ENCODE data around the gene FA2H.
"Not testable (repeated sequence)": the region's sequence is repeated elsewhere in the genome, so short reads cannot be mapped to it uniquely, and the experiment has no call there.

The FA2H gene

DNA sequence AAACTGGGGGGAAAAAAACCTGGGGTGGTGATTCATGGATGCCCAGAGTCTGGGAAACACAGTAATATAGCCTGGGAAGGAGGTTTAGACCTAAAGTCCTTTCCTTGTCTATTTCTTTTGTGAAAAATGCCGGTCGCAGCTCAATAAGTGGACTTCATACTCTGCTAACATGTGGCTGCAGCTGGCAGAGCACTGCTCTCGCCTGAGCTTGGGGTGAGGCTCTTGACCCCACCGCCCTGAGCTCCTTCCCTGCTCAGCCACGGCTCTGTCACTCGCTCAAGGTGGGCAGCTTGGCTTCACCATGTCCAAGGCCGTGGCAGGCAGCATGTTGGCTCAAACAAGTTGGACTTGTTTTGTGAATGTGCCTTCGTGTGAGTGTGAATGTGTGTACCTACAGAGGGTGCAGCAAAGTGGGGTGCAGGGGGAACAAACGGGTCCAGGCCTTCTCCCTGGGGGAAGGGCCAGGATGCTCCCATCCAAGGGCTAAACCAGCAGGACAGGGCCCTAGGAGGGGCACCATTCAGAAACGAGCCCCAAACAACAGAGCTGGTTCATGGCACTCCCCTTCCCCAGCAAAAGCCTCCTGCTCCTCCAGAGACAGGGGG, 4.9 kb downstream of the FA2H start:
- DNase-seq (ENCODE audit: low read depth): no peak

DNA sequence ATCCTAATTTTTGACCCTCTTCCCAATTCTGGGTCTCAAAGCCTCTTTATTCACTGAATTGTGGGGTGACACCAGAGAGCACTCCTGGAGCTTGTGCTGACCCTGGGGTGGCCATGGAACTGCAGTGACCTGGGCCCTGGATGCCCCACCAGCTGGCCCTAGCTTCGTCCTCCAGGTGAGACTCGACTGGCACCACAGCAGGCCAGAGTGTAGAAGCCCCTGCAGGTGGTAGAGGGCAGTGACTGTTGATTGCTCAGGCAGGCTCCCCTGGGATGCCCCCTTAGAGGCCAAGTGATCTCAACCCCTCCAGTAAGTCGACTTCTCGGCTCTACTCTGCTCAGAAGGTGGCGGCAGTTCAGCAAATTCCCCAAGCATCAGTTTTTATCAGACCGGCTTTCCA, 6.4 kb downstream of the FA2H start:
- DNase-seq (ENCODE audit: low read depth): no peak

DNA sequence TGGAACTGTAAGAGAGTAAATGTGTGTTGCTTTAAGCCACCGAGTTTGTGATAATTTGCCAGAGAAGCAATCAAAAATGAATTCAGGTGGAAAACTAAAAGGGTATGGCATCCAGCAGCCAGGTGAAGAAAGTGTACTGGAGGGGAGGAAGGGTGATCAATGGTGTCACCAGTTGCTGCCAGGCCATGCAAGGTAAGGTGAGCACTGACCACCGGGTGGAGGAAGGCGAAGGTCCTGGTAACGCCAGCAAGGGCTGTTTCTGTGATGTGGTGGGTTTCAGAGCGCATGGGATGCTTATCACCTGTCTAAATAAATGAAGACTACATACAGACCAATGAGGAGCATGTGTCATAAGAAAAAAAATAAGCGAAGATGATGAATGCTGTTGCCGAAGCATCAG, 6.9 kb downstream of the FA2H start:
- DNase-seq (ENCODE audit: low read depth): no peak

DNA sequence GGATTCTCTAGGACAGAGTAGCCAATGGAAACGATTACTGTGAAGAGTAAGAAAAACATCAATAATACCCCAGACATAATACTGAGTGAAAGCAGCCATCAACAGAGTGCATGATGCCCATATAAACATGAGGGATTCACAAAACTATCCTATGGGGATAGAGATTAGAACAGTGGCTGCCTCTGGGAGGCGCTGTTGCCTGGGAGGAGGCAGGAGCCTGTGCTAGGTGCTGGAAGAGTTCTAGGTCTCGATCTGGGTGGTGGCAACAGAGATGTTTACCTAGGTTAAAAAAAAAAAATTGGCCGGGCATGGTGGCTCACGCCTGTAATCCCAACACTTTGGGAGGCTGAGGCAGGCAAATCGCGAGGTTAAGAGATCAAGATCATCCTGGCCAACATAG, 7.9 kb downstream of the FA2H start:
- no peak for DNase-seq (ENCODE audit: low read depth)

DNA sequence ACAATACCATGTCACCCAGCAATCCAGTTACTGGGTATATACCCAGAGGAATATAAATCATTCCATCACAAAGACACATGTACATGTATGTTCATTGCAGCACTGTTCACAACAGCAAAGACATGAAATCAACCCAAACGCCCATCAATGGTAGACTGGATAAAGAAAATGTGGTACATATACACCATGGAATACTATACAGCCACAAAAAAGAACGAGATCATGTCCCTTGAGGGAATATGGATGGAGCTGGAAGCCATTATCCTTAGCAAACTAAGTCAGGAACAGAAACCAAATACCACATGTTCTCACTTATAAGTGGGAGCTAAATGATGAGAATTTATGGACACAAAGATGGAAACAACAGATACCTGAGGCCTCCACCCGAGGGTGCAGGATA, 10.4 kb downstream of the FA2H start:
- not testable (repeated sequence) for DNase-seq (ENCODE audit: low read depth)

DNA sequence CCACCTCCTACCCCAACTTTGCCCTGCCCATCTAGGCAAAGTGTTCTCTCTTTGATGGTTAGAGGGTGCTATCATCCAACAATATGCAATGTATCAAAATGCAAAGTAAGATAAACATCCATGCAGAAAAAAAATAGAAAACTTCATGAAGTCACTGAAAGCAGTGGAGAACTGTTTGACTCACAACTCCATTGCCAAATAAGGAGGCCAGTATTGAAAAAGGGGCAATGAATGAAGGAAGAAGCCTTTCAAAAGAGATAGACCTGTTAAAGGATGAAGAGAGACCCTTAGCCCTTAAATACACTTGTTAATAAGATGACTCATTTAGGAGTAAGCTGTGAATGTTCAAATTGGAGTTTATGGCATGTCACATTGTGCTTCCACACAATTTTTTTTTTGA, 13.0 kb downstream of the FA2H start:
- DNase-seq (ENCODE audit: low read depth): no peak

DNA sequence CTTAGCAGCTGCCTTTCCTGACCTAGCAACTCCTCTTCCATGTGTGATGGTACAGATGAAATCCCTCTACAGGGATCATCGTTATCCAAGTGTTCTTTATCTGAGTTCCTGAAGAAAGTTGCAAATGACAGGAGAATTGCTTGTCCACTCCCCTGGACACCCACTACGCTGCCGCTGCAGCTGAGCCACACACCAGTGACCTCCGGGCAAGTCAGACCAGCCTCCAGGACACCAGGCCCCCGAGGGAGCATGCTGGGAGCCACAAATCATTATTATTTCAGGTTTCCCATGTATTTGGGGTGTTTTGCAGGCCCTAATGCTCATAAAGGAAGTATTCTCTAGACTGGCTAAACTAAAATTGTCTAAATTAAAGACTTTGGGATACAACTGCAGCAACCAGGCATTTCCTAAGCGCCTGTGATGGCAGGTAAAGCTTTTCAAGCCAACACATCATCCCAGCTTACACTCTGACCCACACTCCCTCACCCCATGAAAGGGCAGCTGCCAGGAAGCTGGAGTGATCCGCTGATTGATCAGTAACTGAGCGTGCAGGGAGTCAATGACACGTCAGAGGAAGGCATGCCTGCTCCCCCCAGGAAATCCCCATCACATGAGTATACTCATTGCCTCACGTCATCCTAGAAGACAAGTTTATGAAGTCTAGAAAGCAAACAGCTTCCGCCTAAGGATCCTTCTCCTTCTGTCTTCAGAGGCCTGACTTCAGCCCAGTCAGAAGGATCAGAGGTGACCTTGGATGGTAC, 14.4 kb downstream of the FA2H start:
- no peak for DNase-seq (ENCODE audit: low read depth)

DNA sequence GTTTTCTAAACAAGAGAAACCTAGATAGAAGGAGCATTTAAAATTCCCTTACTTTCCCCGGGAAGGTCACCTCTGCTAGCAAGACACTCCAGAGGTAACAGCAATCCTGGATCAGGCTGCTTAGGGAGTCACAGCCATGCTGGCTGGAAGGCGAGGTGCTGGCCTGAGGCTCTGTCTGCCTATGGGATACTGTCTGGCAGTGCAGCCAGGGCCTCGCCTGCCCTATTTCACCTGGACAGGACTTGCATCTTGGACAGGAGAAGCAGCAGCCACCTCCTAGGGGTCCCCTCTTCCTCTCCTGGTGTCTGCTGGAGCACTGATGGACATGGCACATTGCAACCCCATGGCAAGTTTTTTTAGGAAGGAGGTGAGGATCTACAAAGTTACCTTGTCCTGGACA, 15.1 kb downstream of the FA2H start:
- DNase-seq (ENCODE audit: low read depth): no peak

DNA sequence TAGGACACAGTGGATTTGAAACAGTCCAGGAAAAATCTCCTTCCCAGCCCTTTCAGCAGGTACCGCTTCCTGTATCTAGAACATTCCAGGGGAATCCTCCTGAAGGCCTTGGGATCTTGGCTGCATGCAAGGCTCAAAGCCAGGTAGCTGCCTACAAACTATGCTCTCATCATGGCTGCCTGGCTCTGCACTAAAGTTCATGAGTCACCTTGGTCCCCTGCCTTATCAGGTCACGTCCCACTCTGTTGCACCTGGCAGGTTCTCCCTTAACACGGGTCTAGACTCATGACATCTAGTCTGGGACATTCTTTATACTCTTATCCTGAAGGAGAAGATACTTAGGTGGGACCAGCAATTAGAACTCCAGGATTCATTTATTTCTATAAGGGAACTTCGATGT, 15.8 kb downstream of the FA2H start:
- no peak for DNase-seq (ENCODE audit: low read depth)

DNA sequence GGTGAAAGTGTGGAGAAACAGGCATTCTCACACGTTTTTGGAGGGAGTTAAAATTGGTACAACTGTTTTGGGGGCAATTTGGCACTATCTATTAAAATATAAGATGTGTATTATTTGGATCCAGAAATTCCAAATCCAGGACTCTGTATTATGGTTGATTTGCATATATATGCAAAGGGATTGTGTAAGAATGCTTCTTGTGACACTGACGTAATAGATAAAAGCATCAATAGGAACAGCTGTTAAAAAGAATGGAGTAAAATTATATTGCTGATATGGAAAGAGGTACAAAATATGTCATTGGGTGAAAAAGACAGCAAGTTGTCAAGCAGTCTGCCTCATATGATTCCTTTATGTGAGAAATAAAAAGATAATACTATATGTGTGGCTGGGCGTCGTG, 17.3 kb downstream of the FA2H start:
- DNase-seq (ENCODE audit: low read depth): no peak

DNA sequence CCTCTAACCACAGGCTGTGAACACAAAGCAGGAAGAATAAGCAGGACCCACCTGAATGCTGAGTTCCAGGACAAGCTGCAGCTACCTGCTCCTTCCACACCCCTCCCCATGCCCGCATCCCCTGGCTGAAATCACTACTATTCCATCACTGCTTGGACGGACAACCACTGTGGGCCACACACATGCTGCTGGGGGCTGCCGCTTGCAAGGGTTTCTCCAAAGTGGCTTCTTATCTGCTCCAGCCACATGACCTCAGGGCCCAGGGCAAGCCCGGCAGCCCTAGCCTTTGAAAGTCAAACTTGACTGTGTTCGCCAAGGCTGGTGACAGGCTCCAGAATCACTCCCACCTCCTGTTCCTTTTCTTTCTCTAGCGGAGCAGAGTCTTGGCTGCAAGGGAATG, 18.4 kb downstream of the FA2H start:
- no peak for DNase-seq (ENCODE audit: low read depth)

DNA sequence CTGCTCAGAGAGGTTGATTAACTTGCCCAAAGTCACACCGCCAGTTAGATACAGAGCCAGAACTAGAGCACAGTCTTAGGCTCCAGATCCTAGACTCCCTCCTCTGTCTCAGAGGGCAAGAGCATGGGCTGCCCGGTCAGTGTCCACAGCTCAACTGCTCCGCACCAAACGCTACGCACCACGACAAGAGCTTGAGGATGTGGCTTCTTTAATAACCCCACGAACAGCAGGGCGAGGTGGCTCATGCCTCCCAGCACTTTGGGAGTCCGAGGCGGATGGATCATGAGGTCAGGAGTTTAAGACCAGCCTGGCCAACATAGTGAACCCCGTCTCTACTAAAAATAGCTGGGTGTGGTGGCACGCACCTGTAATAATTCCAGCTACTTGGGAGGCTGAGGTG, 21.4 kb downstream of the FA2H start:
- no peak for DNase-seq (ENCODE audit: low read depth)

DNA sequence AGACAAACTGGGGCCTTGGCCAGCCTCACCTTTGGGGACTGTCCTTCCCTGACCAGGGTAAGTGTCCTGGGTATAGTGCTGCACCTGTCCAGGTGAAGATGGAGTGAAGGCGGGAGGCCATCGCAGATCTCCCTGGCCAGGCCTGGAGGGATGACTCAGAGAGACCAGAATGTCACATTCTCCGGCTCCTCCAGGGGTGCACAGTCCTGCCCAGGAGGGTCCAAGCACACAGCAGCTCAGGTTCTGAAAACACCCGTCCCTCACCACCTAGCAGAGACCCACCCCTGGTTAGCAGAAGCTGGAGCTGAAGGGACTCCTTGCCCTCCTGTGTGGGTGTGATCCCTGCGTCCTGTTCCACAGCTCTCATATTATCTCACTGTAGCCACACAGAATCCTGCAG, 21.9 kb downstream of the FA2H start:
- DNase-seq (ENCODE audit: low read depth): no peak

DNA sequence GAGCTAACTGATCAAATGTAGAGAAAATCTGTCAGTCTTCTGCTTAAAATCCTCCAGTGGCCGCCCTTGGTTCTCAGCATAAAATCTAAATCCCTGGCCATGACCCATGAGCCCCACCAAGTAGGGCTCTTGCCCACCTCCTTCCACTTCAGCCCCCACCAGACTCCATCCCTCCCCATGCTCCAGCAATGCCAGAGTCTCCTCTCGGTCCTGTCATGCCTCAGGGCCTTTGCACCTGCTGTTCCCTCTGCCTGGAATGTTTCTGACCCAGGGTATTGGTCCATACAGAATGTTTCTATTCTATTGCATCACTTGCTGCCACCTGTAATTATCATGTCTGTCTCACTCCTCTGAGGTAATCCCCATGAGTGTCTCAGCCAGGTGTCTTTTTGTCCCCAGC, 22.4 kb downstream of the FA2H start:
- no peak for DNase-seq (ENCODE audit: low read depth)

DNA sequence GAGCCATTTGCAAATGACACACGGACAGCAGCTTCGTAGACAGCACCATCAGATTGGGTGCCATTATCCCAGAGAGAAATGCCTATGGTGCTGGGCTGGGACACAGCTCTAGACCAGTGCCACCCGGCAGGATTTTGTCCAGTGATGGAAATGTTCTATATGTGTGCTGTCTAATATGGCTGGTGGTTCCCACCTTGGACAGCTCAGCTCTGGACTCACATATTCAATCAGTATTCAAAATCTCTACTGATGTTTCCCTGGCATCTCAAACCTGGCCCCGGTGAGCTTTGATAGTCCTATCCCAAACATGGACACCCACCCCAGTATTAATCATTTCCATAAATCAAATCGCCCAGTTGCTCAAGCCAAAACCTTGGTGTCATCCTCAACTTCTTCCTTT, 23.0 kb downstream of the FA2H start:
- DNase-seq (ENCODE audit: low read depth): no peak

DNA sequence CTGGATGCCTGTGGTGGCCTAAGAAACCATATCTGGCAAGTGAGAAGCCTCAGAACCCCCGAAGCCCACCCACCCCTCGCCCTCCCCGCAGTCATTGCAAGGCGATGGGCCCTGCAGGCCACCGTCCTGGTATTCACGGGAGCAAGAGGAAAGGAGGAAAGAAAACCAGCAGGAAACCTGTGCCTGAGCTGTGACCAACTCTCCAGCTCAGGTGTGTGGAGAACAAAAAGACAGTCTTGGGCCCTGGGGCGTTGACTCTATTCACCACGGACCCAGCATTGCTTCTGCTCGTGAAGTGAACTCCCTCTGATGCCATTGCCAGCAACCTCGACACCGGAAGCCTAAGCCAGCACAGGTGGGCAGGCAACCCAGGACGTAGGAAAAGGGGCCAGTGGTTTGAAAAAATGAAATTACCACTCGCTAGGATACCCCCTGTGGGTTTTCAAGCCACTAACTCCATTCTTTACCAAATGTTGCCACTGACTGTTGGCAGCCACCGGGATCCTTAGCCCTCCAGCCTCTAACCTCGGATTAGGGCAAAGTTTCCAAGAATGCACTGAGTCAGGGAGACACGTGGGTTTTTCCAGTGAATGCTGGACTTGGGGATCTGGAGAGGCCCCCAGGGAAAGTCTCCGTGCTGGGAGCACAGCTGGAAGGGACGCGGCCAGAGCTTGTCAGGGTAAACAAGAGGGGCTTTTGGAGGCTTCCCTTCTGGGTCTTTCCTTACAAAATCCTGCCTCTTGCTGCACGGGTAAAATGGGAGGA, 25.1 kb downstream of the FA2H start:
- no peak for DNase-seq (ENCODE audit: low read depth)

DNA sequence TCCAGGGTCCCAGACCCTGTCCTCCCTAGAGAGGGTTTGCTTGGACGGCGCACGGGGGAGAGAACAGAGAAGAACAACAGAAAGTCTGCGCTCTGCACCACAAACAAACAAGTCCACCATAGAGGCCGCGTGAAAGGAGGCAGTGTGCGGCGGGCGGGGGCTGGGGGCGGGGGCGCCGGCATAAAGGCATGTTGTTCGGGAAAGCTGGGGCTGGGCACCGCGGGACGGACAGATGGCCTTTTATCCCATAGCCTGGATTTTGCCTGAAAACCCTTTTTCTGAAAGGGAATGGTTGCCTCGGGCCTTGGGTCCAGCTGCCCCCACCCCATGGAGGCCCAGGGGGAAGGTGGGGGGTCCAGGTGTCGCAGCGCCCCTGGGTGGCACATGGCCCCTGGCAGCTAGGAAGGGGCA, 26.0 kb downstream of the FA2H start:
- no peak for DNase-seq (ENCODE audit: low read depth)

DNA sequence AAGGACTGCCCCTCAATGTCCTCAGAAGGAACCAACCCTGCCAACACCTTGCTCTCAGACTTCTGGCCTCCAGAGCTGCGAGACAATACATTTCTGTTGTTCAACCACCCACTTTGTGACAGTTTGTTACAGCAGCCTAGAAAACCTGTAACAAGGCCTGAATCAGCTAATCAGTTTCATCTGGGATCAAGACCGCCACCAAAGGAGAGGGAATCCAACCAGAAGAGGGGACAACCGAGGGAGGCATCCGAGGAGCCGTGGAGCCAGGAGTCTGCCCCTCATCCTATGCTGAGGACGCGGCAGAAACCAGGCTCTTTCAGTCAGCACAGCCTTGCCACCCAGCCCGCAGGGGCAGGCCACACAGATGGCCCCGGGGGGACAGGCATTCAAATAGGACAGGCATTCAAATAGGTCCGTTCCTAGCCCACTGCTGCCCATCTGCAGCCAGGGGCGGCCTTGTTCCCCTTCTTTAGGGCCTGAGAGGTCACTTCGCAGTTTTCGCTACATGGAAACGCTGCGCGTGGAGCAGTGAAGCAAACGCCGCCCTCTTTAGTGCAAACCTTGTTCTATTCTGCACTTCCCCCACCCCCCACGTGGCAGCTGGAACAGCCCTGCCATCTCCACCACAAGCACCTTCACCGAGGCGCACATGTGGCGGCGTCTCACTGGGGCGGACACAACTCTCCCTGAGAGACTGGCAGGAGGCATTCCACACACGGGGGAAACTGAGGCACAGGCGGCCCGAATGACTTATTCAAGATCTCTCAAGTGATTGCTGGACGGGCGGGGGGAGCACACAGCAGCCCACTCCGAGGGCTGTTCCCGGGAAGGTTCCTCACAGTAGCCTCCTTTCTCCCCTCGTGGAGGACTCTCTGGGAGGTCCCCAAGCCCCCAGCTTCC, 26.7 kb downstream of the FA2H start:
- no peak for DNase-seq (ENCODE audit: low read depth)

DNA sequence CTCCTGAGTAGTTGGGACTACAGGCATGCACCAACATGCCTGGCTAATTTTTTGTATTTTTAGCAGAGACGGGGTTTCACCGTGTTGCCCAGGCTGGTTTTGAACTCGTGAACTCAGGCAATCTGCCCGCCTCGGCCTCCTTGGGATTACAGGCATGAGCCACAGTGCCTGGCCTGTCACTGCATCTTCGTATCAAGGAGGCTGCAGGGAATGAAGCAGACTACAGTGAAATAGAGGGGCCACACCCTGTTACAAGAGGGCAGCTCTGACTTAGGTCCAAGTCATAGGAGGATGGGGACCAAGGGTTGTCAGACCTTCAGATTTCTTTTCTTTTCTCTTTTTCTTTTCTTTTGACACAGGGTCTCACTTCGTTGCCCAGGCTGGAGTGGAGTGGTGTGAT, 28.7 kb downstream of the FA2H start:
- no peak for DNase-seq (ENCODE audit: low read depth)

DNA sequence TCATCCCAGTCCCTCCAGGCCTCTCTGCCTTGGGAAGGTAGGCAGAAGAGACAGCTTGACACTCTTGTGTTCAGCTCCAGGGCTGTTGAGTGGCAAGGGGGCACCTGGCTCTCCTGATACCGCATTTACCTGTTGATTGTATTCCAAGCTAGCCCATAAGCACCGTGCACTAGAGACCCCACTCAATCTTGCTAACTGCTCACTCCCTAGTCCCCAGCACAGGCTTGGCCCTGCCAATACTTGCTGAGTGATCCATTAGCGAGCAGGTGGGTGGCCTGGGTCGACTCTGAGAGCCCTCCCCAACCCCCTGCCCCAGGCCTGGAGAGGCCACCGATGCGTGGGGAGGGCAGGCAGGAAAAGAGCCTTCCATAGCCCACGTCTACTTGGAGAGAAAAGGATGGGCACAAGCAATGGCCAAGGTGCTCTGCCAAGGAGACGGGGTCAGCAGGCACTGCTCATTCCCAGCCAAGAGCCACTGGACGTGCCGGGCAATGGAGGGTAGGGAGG, 29.5 kb downstream of the FA2H start:
- no peak for DNase-seq (ENCODE audit: low read depth)

DNA sequence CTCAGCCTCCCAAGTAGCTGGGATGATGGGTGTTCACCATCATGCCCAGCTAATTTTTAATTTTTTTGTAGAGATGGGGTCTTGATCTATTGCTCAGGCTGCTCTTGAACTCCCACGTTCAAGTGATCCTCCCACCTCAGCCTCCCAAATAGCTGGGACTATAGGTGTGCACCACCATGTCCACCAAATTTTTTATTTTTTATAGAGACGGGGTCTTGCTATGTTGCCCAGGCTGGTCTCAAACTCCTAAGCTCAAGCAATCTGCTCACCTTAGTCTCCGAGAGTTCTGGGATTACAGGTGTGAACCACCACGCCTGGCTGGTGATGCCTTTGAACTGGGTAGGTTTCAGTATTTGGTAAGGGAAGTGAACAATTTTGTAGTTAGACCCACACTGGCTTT, 30.1 kb downstream of the FA2H start:
- DNase-seq (ENCODE audit: low read depth): no peak

DNA sequence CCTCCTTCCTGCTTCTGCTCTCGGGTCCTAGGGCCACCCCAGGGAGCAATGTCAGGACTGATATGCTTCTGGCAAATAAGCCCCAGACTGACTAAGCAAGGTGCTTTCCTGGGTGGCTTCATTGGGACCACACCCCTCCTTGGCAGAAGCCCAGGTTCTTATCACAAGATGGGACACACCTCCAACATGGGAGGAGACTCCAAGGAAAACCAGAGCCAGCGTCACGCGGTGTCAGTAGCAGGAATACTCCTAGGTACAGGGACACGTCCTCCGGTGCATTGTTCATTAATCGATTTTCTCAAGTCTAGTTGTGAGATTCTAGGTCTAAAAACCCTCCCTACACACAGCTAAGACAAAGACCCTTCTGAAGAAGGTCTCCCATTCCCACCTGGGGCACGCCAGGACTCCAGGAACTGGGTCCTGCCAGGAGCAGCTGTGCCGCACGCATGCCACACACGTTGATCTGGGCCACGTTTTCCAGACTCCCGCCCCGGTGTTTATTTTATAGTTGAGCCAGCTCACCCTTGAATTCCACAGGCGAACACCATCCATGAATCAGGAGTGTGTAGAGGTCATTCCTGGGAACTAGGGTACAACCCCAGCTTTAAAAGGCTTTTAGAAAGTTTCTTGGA, 30.8 kb downstream of the FA2H start:
- no peak for DNase-seq (ENCODE audit: low read depth)
